Measurements from ENCODE around the gene RBPJL.

Gene RBPJL

DNA sequence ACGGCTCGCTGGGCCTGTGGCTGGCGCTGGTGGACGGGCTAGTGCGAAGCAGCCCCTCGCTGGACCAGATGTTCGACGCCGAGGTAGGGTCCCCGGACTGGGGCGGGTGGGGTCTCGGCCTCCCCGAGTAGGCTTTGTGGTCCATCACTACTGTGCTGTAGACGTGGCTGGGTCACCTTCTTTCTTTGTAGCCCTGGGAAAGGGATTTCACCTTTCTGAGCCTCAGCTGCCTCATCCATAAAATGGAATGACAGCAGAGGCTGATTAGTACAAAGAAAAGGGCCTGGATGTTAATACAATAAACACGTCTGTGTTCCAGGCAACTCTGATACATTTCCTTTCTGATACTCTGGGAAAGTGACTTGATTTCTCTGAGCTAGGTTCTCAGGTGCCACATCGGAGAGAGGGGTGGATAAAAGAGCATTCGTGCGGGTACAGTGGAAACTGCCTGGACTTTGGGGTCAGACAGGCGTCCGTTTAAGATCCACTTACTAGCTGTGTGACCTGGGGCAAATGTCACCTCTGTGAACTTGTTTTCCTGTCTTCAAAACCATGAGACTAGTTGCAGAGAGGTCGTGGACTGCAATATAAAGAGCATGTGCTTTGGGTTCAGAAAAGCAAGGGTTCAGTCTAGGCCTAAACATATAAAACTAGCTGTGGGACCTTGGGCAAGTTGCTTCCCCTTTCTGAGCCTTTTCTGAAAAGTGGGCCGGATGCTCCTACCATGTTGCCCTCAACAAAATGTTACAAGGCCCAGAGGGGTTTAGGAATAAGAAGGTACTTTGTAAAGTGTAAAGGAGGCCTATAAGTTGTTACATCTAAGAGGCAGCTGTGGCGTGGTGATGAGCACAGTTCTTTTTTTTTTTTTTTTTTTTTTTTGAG, 57.2 kb downstream of the RBPJL start:
- no peak for DNase-seq

DNA sequence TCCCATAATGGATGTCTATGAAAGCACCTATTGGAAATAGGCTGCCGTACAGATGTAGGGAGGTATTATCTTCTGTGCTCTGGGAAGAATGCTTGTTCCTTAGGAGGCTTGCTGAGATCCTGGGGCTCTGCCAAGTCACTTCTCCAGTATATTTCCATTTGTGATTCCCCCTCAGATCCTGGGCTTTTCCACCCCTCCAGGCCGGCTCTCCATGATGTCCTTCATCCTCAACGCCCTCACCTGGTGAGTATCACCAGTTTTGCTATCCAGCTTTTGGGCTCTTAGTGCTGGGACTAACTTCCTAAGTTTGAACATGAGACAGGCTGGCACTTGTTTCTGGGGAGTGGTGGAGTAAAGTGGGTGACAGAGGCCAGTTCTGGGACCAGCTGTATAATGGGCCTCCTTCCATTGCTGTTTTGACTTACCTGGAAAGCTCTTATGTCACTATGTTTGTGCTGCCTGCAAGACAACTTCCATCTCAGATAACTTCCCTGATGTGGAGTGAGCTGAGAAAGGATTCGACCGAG, 58.9 kb downstream of the RBPJL start:
- DNase-seq: no peak

DNA sequence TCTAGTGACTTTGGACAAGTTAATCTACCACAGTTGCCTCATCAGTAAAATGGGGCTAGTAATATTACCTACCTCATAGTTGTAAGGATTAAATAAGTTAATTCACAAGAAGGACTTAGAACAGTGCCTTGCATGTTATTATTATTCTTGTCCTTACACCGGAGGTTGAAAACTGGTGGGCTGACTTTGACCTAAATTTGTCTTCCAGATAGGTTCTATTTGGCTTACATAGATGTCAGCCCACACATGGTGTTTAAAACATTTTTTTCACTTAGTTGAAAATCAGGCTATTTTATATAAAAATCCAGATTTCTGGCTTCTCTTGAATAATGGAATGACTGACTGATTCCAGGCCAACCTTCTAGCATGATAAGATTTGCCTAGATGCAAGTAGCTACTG, 59.6 kb downstream of the RBPJL start:
- DNase-seq: no peak

GRCh38 chr20:45366631-45367030, 60.0 kb downstream of the RBPJL start:
- DNase-seq: no peak

DNA sequence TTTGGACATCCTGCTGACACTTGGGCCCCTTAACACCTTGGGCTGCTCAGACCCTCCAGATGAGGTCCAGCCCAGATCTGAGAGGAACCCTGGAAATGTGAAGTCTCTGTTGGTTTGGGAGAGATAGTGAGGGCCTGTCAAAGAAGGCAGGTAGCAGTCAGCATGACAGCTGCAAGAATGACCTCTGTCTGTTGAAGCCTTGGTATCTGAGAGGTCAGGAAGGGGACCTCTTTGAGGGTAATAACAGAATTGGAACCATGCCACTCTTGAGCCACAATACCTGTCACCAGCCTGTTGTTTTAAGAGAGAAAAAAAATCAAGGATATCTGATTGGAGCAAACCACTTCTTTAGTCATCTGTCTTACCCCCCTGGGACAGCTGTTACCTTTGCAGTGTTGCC, 60.5 kb downstream of the RBPJL start:
- no peak for DNase-seq

Measured in NCI-H1092 treated with DMSO at 0.1 percent for 48 hours (cell line).